Measurements from ENCODE around the gene IFT122.
"Not testable (repeated sequence)": the region's sequence is repeated elsewhere in the genome, so short reads cannot be mapped to it uniquely, and the experiment has no call there.

The IFT122 gene

DNA sequence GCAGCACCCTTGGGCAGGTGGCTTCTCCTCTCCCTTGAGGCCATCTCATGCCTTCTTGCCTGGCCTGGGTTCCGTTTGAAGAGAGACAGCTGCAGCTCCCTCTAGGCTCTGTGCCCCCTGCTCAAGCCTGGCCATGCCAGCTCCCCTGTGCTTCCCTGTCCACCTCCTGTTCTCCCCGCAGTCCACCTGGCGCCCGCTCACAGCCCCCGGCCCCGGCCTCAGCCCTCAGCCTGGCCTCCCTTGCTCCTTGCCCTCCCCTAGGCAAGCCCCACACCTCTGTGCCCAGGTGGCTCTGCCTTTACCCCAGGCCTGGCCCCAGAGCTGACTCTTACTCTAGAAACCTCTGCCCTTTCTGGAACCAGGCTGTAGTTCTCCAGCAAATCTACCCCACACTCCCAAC is 74.5 kb downstream of the IFT122 start:
- TF ChIP-seq, protein P1, sequence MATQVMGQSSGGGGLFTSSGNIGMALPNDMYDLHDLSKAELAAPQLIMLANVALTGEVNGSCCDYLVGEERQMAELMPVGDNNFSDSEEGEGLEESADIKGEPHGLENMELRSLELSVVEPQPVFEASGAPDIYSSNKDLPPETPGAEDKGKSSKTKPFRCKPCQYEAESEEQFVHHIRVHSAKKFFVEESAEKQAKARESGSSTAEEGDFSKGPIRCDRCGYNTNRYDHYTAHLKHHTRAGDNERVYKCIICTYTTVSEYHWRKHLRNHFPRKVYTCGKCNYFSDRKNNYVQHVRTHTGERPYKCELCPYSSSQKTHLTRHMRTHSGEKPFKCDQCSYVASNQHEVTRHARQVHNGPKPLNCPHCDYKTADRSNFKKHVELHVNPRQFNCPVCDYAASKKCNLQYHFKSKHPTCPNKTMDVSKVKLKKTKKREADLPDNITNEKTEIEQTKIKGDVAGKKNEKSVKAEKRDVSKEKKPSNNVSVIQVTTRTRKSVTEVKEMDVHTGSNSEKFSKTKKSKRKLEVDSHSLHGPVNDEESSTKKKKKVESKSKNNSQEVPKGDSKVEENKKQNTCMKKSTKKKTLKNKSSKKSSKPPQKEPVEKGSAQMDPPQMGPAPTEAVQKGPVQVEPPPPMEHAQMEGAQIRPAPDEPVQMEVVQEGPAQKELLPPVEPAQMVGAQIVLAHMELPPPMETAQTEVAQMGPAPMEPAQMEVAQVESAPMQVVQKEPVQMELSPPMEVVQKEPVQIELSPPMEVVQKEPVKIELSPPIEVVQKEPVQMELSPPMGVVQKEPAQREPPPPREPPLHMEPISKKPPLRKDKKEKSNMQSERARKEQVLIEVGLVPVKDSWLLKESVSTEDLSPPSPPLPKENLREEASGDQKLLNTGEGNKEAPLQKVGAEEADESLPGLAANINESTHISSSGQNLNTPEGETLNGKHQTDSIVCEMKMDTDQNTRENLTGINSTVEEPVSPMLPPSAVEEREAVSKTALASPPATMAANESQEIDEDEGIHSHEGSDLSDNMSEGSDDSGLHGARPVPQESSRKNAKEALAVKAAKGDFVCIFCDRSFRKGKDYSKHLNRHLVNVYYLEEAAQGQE (IDR thresholded peaks at IDR 0.05; ENCODE audit: insufficient replicate concordance, low read depth), result no peak
- no peak for DNase-seq (ENCODE audit: low read depth in 1 of 2, low spot score in 1 of 2)
- Histone ChIP-seq H3K27ac (replicated peaks) (no peak overlapping the region), H3K4me3 (replicated peaks; ENCODE audit: insufficient read depth, low read length) (no peak overlapping the region), H3K27me3 (ENCODE audit: insufficient read depth, poor library complexity, severe bottlenecking) (no peaks in the 10 kb centered on the region)

DNA sequence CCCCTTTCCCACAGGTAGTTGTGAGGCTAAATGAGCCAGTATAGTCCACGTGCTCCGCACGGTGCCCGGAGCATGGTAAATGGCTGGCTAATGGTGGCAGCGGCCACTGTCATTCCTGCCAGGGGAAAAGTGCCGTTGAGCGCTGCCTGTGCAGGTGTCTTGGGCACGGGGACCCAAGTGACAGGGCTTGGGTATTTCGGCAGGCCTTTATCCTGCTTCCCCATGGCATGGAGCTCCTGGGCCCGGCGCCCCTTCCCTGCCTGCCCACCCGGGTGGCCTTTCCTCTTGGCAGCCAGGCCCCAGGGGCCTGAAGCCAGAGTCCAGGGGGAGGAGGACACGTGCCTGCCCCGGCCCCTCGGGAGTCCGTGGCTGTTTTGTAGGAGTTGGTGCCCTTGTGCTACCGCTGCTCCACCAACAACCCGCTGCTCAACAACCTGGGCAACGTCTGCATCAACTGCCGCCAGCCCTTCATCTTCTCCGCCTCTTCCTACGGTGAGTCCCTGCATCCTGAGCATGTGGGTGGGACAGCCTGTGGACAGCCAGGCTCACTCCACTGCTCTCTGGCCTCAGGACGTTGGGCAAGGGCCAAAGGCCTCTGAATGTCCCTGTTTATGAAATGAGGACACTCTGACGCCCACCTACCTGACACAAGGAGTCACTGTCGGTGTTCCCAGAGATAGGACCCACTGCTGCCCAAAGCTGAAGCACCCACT is 75.2 kb downstream of the IFT122 start:
- H3K4me3 ChIP-seq (replicated peaks; ENCODE audit: insufficient read depth, low read length); H3K27ac ChIP-seq (replicated peaks); DNase-seq (ENCODE audit: low read depth in 1 of 2, low spot score in 1 of 2); H3K27me3 ChIP-seq (ENCODE audit: insufficient read depth, poor library complexity, severe bottlenecking): not testable (repeated sequence)

DNA sequence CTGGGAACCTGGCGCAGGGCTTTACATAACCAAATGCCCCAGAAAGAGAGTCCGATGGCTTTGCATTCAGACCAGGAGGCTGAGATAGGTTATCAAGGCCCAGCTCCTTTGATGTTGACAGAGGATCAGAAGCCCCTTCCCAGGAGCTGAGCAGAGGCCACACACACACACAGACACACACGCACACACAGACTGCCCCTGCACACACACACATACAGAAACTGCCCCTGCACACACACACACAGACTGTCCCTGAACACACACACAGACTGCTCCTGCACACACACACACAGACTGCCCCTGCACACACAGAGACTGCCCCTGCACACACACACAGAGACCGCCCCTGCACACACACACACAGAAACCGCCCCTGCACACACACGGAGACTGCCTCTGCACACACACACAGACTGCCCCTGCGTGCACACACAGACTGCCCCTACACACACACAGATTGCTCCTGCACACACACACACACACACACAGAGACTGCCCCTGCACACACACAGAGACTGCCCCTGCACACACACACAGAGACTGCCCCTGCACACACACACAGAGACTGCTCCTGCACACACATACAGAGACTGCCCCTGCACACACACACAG is 75.9 kb downstream of the IFT122 start:
- not testable (repeated sequence) for H3K27ac ChIP-seq (replicated peaks); H3K4me3 ChIP-seq (replicated peaks; ENCODE audit: insufficient read depth, low read length); DNase-seq (ENCODE audit: low read depth in 1 of 2, low spot score in 1 of 2); H3K27me3 ChIP-seq (ENCODE audit: insufficient read depth, poor library complexity, severe bottlenecking)

DNA sequence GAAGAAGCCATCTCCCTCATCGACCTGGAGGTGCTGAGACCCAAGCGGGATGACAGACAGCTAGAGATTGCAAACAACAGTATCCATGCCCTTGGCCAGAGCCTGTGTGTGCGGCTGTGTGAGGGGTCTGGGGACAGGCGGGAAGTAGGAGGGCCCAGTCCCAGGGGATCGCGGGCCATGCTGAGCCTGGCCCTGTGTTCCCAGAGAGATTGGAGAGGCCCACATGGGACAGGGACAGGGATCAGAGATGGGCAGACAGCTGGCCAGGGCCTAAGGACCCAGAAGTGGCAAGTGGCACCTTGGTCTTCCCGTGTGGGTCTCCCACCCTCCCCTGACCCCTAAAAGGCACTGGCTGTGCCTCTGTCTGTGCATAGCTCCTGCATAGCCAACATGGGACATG is 77.5 kb downstream of the IFT122 start:
- no peak overlapping the region for H3K27ac ChIP-seq (replicated peaks)
- no peaks in the 10 kb centered on the region for H3K27me3 ChIP-seq (ENCODE audit: insufficient read depth, poor library complexity, severe bottlenecking)
- TF ChIP-seq, protein P1 (IDR thresholded peaks at IDR 0.05; ENCODE audit: insufficient replicate concordance, low read depth), result no peak
- TF ChIP-seq SPI1 (IDR thresholded peaks at IDR 0.05; ENCODE audit: borderline replicate concordance, low read depth) (no peak), GABPA (IDR thresholded peaks at IDR 0.05; ENCODE audit: low read depth) (no peak)
- TF ChIP-seq, protein P2, sequence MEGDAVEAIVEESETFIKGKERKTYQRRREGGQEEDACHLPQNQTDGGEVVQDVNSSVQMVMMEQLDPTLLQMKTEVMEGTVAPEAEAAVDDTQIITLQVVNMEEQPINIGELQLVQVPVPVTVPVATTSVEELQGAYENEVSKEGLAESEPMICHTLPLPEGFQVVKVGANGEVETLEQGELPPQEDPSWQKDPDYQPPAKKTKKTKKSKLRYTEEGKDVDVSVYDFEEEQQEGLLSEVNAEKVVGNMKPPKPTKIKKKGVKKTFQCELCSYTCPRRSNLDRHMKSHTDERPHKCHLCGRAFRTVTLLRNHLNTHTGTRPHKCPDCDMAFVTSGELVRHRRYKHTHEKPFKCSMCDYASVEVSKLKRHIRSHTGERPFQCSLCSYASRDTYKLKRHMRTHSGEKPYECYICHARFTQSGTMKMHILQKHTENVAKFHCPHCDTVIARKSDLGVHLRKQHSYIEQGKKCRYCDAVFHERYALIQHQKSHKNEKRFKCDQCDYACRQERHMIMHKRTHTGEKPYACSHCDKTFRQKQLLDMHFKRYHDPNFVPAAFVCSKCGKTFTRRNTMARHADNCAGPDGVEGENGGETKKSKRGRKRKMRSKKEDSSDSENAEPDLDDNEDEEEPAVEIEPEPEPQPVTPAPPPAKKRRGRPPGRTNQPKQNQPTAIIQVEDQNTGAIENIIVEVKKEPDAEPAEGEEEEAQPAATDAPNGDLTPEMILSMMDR (IDR thresholded peaks at IDR 0.05; ENCODE audit: insufficient read depth, low read length), result no peak
- no peak for DNase-seq (ENCODE audit: low read depth in 1 of 2, low spot score in 1 of 2)
- no peak overlapping the region for H3K4me3 ChIP-seq (replicated peaks; ENCODE audit: insufficient read depth, low read length)

DNA sequence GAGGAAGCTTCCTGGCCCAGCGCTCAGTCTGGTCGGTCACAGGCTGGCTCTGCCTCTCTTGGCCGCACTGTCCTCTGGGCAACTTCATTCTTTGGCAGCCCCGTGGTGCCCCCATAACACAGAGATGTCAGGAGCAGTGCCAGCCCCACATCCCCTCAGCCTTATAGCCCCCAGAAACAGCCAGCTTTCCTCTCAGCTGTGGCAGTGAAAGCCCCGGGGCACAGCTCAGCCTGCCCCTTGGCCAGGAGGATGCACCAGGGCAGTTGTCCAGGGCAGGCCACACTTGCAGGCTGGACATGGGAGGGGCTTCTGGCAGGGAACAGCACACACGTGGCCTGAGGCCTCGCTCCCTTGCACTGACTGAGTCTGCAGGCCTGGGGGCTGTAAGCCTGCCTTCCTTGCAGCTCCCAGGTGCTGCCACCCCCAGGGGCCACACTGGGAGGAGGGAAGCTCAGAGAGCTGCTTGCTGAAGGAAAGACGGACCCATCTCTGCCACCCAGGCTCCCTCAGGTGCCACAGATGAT is 78.1 kb downstream of the IFT122 start:
- Histone ChIP-seq H3K4me3 (replicated peaks; ENCODE audit: insufficient read depth, low read length) (no peak overlapping the region), H3K27ac (replicated peaks) (no peak overlapping the region), H3K27me3 (ENCODE audit: insufficient read depth, poor library complexity, severe bottlenecking) (no peaks in the 10 kb centered on the region)
- no peak for DNase-seq (ENCODE audit: low read depth in 1 of 2, low spot score in 1 of 2)
- TF ChIP-seq, protein P2 (IDR thresholded peaks at IDR 0.05; ENCODE audit: insufficient read depth, low read length), result no peak
- TF ChIP-seq, protein P1 (IDR thresholded peaks at IDR 0.05; ENCODE audit: insufficient replicate concordance, low read depth), result no peak
- TF ChIP-seq POLR2AphosphoS5 (IDR thresholded peaks at IDR 0.05; ENCODE audit: low read depth) (no peak), SPI1 (IDR thresholded peaks at IDR 0.05; ENCODE audit: borderline replicate concordance, low read depth) (no peak), GABPA (IDR thresholded peaks at IDR 0.05; ENCODE audit: low read depth) (no peak)
